ENCODE results near the gene SPG7.
"Not testable (repeated sequence)": the region's sequence is repeated elsewhere in the genome, so short reads cannot be mapped to it uniquely, and the experiment has no call there.

The SPG7 gene

GRCh38 chr16:89565506-89566372, 57.5 kb downstream of the SPG7 start:
- DNase-seq, result peak; percentile 35

- DNase-seq, result no peak
Observed at GRCh38 chr16:89567656-89568594, 59.7 kb downstream of the SPG7 start.

- DNase-seq, result no peak
Observed at GRCh38 chr16:89569506-89570341, 61.5 kb downstream of the SPG7 start.

GRCh38 chr16:89570342-89570923, 62.2 kb downstream of the SPG7 start:
- DNase-seq, result no peak

GRCh38 chr16:89570983-89571598, 62.9 kb downstream of the SPG7 start:
- not testable (repeated sequence) for DNase-seq

GRCh38 chr16:89571636-89572035, 63.4 kb downstream of the SPG7 start:
- no peak for DNase-seq

- no peak for DNase-seq
Observed at GRCh38 chr16:89572073-89572484, 63.9 kb downstream of the SPG7 start.

- DNase-seq, result no peak
Observed at GRCh38 chr16:89572485-89573205, 64.4 kb downstream of the SPG7 start.

- DNase-seq, result no peak
Observed at GRCh38 chr16:89573826-89574680, 65.8 kb downstream of the SPG7 start.

- DNase-seq, result peak; percentile 64
Observed at GRCh38 chr16:89574681-89575246, 66.6 kb downstream of the SPG7 start.

GRCh38 chr16:89575247-89576152, 67.3 kb downstream of the SPG7 start, which contains the start of gene CPNE7:
TSS of gene CPNE7 (plus strand) at chr16:89575758. CDS start at chr16:89575898, 140 bp downstream.
- DNase-seq, result no peak

GRCh38 chr16:89576153-89577054, 68.2 kb downstream of the SPG7 start:
- DNase-seq, result no peak

GRCh38 chr16:89577055-89577759, 69.0 kb downstream of the SPG7 start:
- no peak for DNase-seq

- DNase-seq, result no peak
Observed at GRCh38 chr16:89579351-89579750, 71.1 kb downstream of the SPG7 start.

GRCh38 chr16:89581045-89581695, 73.0 kb downstream of the SPG7 start:
- peak; percentile 97 for DNase-seq

Measured in fibroblast of upper back skin (primary cell).